A549 (cell line): Measurements from ENCODE around the gene GALNT18.

Experiments
- BHLHE40 ChIP-seq: IDR thresholded peaks from 2 replicates; pipeline ENCODE4 v1.6.1; 2012; ENCODE audit warnings: low read depth, low read length, inconsistent platforms
- HDAC2 ChIP-seq: fragments of 200-600 bp; sonication (generic); IDR thresholded peaks from 2 replicates; pipeline ENCODE4 v1.6.1; 2016
- HOXA7 ChIP-seq: fragments of 250-450 bp; sonication (Bioruptor Pico); IDR thresholded peaks from 2 replicates; pipeline ENCODE4 v1.5.0; 2020; ENCODE audit warnings: mild to moderate bottlenecking, moderate library complexity
- JUN ChIP-seq, 2 experiments: fragments of >200 bp; sonication (Bioruptor Twin); formaldehyde crosslinking; IDR thresholded peaks; 2 replicates in 1 of 2; 3 replicates in 1 of 2; pipeline ENCODE4 v1.6.1; 2016 to 2017
- POLR2A ChIP-seq: IDR thresholded peaks from 2 replicates; pipeline ENCODE4 v1.6.1; 2012; ENCODE audit warnings: mild to moderate bottlenecking, low read length
- POLR2AphosphoS2 ChIP-seq: conservative IDR thresholded peaks from 2 replicates; pipeline ENCODE4 v1.6.1; 2012; ENCODE audit warnings: low read length, improper control_type of control experiment, inconsistent platforms
- RFX5 ChIP-seq: fragments of 450-650 bp; IDR thresholded peaks from 2 replicates; pipeline ENCODE4 v1.7.1; 2014; ENCODE audit warnings: antibody characterized with exemption, mild to moderate bottlenecking, moderate library complexity
- TF ChIP-seq, protein P1 (sequence below): fragments of 250-450 bp; sonication (Bioruptor Pico); IDR thresholded peaks from 2 replicates; pipeline ENCODE4 v1.5.0; 2021; ENCODE audit warnings: mild to moderate bottlenecking, moderate library complexity, borderline replicate concordance
- TF ChIP-seq, protein P2 (sequence below): fragments of >200 bp; sonication (Bioruptor Twin); formaldehyde crosslinking; IDR thresholded peaks from 3 replicates; pipeline ENCODE4 v1.5.1; 2016

DNA sequence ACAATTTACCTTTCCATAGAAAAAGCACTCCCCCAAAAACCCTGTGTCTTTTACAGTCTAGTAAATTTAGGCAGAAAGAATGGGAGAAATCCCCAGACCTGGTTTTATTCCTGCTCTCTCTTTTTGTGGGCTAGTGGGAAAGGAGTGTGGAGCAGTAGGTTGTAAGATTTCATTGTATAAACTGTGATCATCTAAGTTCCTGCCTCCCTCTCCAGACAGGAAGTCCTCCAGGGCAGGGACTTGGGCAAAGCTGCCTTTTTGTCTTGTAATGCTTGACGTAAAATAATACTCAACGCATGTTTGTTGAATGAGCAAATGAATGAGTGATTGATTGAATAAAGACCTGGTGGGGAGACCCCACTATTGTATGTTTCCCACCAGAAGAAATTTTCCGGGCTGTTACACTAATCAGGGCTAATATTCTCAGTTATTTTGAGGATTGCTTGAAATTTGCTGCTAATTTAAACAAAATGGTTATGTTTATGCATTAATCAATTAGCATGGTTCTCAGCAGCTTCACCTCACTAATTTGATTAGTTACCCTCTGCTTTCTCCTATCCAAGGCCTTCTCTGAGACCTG, 305.1 kb downstream of the GALNT18 start:
- TF ChIP-seq, protein P1, sequence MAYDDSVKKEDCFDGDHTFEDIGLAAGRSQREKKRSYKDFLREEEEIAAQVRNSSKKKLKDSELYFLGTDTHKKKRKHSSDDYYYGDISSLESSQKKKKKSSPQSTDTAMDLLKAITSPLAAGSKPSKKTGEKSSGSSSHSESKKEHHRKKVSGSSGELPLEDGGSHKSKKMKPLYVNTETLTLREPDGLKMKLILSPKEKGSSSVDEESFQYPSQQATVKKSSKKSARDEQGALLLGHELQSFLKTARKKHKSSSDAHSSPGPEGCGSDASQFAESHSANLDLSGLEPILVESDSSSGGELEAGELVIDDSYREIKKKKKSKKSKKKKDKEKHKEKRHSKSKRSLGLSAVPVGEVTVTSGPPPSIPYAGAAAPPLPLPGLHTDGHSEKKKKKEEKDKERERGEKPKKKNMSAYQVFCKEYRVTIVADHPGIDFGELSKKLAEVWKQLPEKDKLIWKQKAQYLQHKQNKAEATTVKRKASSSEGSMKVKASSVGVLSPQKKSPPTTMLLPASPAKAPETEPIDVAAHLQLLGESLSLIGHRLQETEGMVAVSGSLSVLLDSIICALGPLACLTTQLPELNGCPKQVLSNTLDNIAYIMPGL (CRISPR knock-in tag), result no peak
- TF ChIP-seq RFX5 (no peak), HOXA7 (CRISPR knock-in tag) (no peak), HDAC2 (no peak), POLR2AphosphoS2 (no peak), JUN (IDR thresholded peaks at IDR 0.05) (no peak), BHLHE40 (no peak), POLR2A (no peak)
- TF ChIP-seq, protein P2, sequence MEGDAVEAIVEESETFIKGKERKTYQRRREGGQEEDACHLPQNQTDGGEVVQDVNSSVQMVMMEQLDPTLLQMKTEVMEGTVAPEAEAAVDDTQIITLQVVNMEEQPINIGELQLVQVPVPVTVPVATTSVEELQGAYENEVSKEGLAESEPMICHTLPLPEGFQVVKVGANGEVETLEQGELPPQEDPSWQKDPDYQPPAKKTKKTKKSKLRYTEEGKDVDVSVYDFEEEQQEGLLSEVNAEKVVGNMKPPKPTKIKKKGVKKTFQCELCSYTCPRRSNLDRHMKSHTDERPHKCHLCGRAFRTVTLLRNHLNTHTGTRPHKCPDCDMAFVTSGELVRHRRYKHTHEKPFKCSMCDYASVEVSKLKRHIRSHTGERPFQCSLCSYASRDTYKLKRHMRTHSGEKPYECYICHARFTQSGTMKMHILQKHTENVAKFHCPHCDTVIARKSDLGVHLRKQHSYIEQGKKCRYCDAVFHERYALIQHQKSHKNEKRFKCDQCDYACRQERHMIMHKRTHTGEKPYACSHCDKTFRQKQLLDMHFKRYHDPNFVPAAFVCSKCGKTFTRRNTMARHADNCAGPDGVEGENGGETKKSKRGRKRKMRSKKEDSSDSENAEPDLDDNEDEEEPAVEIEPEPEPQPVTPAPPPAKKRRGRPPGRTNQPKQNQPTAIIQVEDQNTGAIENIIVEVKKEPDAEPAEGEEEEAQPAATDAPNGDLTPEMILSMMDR, result no peak
